M059J (cell line): Measurements from ENCODE around the gene SMARCC2. TPM values are rescaled to one million over a fixed set of nuclear protein-coding genes. Genes with fewer than 3 reads are reported as not detected.
A peak's percentile ranks its signal among the peaks of the same experiment; 100 is the strongest.

Experiments used
- DNase-seq: peaks from one replicate; pipeline ENCODE4 v3.0.0-alpha.2; 2012; ENCODE audit warnings: low read depth
- total RNA-seq: library from RNA; depleted of rRNA; stranded (reverse); fragments of >200 nt; shearing (Covaris generic); gene quantifications from 2 replicates; pipeline ENCODE4 v1.2.3, GENCODE V29; 2014

The SMARCC2 gene
- total RNA-seq, 1 experiment from 2014 or later = 34.5 TPM

GRCh38 chr12:56152132-56152755, 37.0 kb downstream of the SMARCC2 start, which contains the start of gene MYL6B:
Gene MYL6B (plus strand): TSS chr12:56152587. CDS start chr12:56153919, 1,332 bp downstream.
- peak; percentile 91 for DNase-seq

GRCh38 chr12:56151672-56152131, 37.6 kb downstream of the SMARCC2 start:
- DNase-seq = no peak

- DNase-seq = no peak
Measured at GRCh38 chr12:56150563-56150962, 38.7 kb downstream of the SMARCC2 start.

GRCh38 chr12:56146492-56147460, 42.5 kb downstream of the SMARCC2 start:
- no peak for DNase-seq

GRCh38 chr12:56145217-56145616, 44.1 kb downstream of the SMARCC2 start:
- DNase-seq = no peak

GRCh38 chr12:56143870-56144269, 45.4 kb downstream of the SMARCC2 start:
- DNase-seq = no peak

GRCh38 chr12:56143217-56143616, 46.1 kb downstream of the SMARCC2 start:
- no peak for DNase-seq

GRCh38 chr12:56141946-56142784, 47.1 kb downstream of the SMARCC2 start:
- no peak for DNase-seq

- DNase-seq = no peak
Measured at GRCh38 chr12:56137853-56138571, 51.3 kb downstream of the SMARCC2 start.

GRCh38 chr12:56134897-56135296, 54.4 kb downstream of the SMARCC2 start:
- no peak for DNase-seq

- DNase-seq = no peak
Measured at GRCh38 chr12:56130876-56131275, 58.4 kb downstream of the SMARCC2 start.

GRCh38 chr12:56129942-56130495, 59.3 kb downstream of the SMARCC2 start:
- no peak for DNase-seq

GRCh38 chr12:56129206-56129941, 59.9 kb downstream of the SMARCC2 start:
- DNase-seq = peak; percentile 49

- DNase-seq = peak; percentile 41
Measured at GRCh38 chr12:56128670-56129205, 60.5 kb downstream of the SMARCC2 start.

- DNase-seq = peak; percentile 100
Measured at GRCh38 chr12:56127888-56128669, 61.2 kb downstream of the SMARCC2 start, which contains the start of gene ESYT1. Gene ESYT1 (plus strand): TSS chr12:56128267. CDS start chr12:56128320, 53 bp downstream.

GRCh38 chr12:56127485-56127887, 61.8 kb downstream of the SMARCC2 start:
- DNase-seq = no peak

- no peak for DNase-seq
Measured at GRCh38 chr12:56126732-56127239, 62.5 kb downstream of the SMARCC2 start.

- DNase-seq = no peak
Measured at GRCh38 chr12:56124133-56124532, 65.2 kb downstream of the SMARCC2 start.

- no peak for DNase-seq
Measured at GRCh38 chr12:56122637-56123036, 66.6 kb downstream of the SMARCC2 start.
